Vagina (tissue), 2 donors: Measurements from ENCODE around the gene SRCIN1. TPM values are rescaled to one million over a fixed set of nuclear protein-coding genes. Genes with fewer than 3 reads are reported as not detected.

ENCODE experiments used
- DNase-seq, 2 donors: peaks; one replicate each; pipeline ENCODE4 v3.0.0-alpha.2; 2017; ENCODE audit errors: extremely low spot score in 2 of 2
- H3K27ac ChIP-seq: fragments of 200-600 bp; sonication (generic); one replicate; pipeline ENCODE4 v1.5.1; 2019
- H3K27me3 ChIP-seq: fragments of 200-600 bp; sonication (generic); one replicate; pipeline ENCODE4 v1.5.1; 2019
- H3K36me3 ChIP-seq, 2 donors: fragments of 200-600 bp; sonication (generic); one replicate each; pipeline ENCODE4 v1.5.1; 2017 to 2019
- H3K4me1 ChIP-seq: fragments of 200-600 bp; sonication (generic); one replicate; pipeline ENCODE4 v1.5.1; 2019
- H3K4me3 ChIP-seq, 2 donors: fragments of 200-600 bp; sonication (generic); 1 replicate in 1 of 2; 2 replicates in 1 of 2; pipeline ENCODE4 v1.5.1; 2016 to 2019
- H3K9me3 ChIP-seq: fragments of 200-600 bp; sonication (generic); one replicate; pipeline ENCODE4 v1.5.1; 2019
- POLR2A ChIP-seq, 2 donors: fragments of 450-650 bp; IDR thresholded peaks; one replicate each; pipeline ENCODE4 v1.6.1; 2017; ENCODE audit warnings: antibody characterized with exemption in 2 of 2, mild to moderate bottlenecking in 2 of 2, moderate library complexity in 2 of 2
- POLR2AphosphoS5 ChIP-seq, 2 donors: sonication (generic); formaldehyde crosslinking; IDR thresholded peaks; one replicate each; pipeline ENCODE4 v1.9.0; 2017; ENCODE audit warnings: antibody characterized with exemption in 2 of 2, mild to moderate bottlenecking in 2 of 2, low read depth in 1 of 2; ENCODE audit not compliant: insufficient read depth in 1 of 2
- intact Hi-C: fragments of 100-400 bp; cut with DNase I; formaldehyde crosslinking; loops from one replicate; pipeline ENCODE4 v1.15.1; 2023
- total RNA-seq: library from RNA; depleted of rRNA; stranded (reverse); fragments of >200 nt; gene quantifications from one replicate; pipeline ENCODE4 v1.2.3, GENCODE V29; 2016
- TF ChIP-seq, protein P1 (sequence below), 3 experiments: fragments of 450-650 bp in 2 of 3; fragments of 200-600 bp in 1 of 3; sonication (generic) in 1 of 3; IDR thresholded peaks; one replicate each; pipeline ENCODE4 v1.5.1; 2017 to 2019; ENCODE audit warnings: antibody characterized with exemption in 3 of 3, mild to moderate bottlenecking in 2 of 3, moderate library complexity in 2 of 3

The SRCIN1 gene
- total RNA-seq, 1 donor from 2014 or later, result 5.2 TPM

GRCh38 chr17:38597375-38597774, 8.4 kb downstream of the SRCIN1 start:
- Histone ChIP-seq H3K36me3 (no peaks in the 10 kb centered on the region), H3K4me1 (peaks cover 8% of the 10 kb centered on the region), H3K27me3 (no peaks in the 10 kb centered on the region), H3K27ac (no peak overlapping the region), H3K4me3 (no peak overlapping the region), H3K9me3 (no peaks in the 10 kb centered on the region)
- TF ChIP-seq POLR2AphosphoS5 (IDR thresholded peaks at IDR 0.05; ENCODE audit: insufficient read depth in 1 of 2, low read depth in 1 of 2) (no peak), POLR2A (IDR thresholded peaks at IDR 0.05) (no peak)
- TF ChIP-seq, protein P1, sequence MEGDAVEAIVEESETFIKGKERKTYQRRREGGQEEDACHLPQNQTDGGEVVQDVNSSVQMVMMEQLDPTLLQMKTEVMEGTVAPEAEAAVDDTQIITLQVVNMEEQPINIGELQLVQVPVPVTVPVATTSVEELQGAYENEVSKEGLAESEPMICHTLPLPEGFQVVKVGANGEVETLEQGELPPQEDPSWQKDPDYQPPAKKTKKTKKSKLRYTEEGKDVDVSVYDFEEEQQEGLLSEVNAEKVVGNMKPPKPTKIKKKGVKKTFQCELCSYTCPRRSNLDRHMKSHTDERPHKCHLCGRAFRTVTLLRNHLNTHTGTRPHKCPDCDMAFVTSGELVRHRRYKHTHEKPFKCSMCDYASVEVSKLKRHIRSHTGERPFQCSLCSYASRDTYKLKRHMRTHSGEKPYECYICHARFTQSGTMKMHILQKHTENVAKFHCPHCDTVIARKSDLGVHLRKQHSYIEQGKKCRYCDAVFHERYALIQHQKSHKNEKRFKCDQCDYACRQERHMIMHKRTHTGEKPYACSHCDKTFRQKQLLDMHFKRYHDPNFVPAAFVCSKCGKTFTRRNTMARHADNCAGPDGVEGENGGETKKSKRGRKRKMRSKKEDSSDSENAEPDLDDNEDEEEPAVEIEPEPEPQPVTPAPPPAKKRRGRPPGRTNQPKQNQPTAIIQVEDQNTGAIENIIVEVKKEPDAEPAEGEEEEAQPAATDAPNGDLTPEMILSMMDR (IDR thresholded peaks at IDR 0.05), result no peak
- no peak for DNase-seq
- intact Hi-C loops, result no loop called here

- DNase-seq, result no peak
- Histone ChIP-seq H3K9me3 (no peaks in the 10 kb centered on the region), H3K27me3 (no peaks in the 10 kb centered on the region), H3K4me1 (peaks cover under 1% of the 10 kb centered on the region), H3K36me3 (no peaks in the 10 kb centered on the region), H3K27ac (no peak overlapping the region), H3K4me3 (no peak overlapping the region)
- no peak for TF ChIP-seq POLR2A (IDR thresholded peaks at IDR 0.05)
- TF ChIP-seq, protein P1 (IDR thresholded peaks at IDR 0.05), result no peak
- TF ChIP-seq POLR2AphosphoS5 (IDR thresholded peaks at IDR 0.05; ENCODE audit: insufficient read depth in 1 of 2, low read depth in 1 of 2), result no peak
- intact Hi-C loops, result no loop called here
These were observed 9.1 kb downstream of the SRCIN1 start for GRCh38 chr17:38596651-38597050.

DNA sequence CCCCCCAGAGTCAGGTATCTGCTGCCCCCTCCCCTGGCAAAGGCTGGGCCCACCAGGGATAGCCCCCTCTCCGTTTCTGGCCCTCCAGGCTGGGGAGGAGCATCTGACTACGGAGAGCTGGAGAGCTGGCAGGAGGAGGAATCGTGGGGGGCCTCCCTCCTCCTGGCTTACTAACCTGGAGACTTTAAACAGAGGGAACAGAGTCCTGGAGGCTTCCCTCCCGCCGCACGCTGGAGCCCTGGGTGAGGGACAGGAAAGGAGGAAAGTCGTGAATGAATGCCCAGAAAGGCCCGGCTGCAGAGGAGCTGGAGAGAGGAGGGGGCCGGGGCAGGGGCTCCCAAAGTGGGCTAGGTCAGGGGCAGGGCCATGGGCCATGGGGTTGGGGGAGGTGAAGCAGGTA, 9.9 kb downstream of the SRCIN1 start:
- Histone ChIP-seq H3K36me3 (no peaks in the 10 kb centered on the region), H3K27me3 (no peaks in the 10 kb centered on the region)
- no peak for DNase-seq

GRCh38 chr17:38594152-38594551, 11.6 kb downstream of the SRCIN1 start:
- Histone ChIP-seq H3K27me3 (no peaks in the 10 kb centered on the region), H3K4me1 (no peaks in the 10 kb centered on the region), H3K27ac (no peak overlapping the region), H3K4me3 (no peak overlapping the region), H3K36me3 (no peaks in the 10 kb centered on the region), H3K9me3 (no peaks in the 10 kb centered on the region)
- no peak for DNase-seq
- intact Hi-C loops, result no loop called here
- TF ChIP-seq, protein P1 (IDR thresholded peaks at IDR 0.05), result no peak
- TF ChIP-seq POLR2A (IDR thresholded peaks at IDR 0.05), result no peak
- TF ChIP-seq POLR2AphosphoS5 (IDR thresholded peaks at IDR 0.05; ENCODE audit: insufficient read depth in 1 of 2, low read depth in 1 of 2), result no peak

More for the DNA sequence above, 9.9 kb downstream of the SRCIN1 start:
- no peak overlapping the region for H3K27ac ChIP-seq
- H3K4me1 ChIP-seq, result no peaks in the 10 kb centered on the region
- intact Hi-C loops, result no loop called here
- H3K4me3 ChIP-seq, result no peak overlapping the region
- TF ChIP-seq POLR2AphosphoS5 (IDR thresholded peaks at IDR 0.05; ENCODE audit: insufficient read depth in 1 of 2, low read depth in 1 of 2), result no peak
- TF ChIP-seq POLR2A (IDR thresholded peaks at IDR 0.05), result no peak
- TF ChIP-seq, protein P1 (IDR thresholded peaks at IDR 0.05), result no peak
- no peaks in the 10 kb centered on the region for H3K9me3 ChIP-seq

DNA sequence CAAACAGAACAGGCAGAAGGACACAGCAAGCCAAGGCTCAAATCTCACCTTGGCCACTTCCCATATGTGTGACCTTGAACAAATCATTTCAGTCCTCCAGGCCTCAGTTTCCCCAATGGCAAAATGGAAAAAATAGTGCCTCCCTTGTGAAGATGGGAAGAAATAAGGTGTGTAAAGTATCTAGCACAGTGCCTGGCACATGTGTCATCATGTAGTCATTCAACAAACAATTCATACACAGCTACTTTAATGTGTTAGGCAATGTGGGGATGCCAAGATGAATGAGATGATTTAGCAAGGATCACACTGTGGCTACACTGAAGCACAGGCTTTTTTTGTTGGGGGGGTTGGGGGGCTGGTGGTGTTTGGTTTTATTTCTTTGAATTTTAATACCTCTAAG, 13.3 kb downstream of the SRCIN1 start:
- H3K36me3 ChIP-seq, result no peaks in the 10 kb centered on the region
- intact Hi-C loops, result no loop called here
- no peaks in the 10 kb centered on the region for H3K9me3 ChIP-seq
- DNase-seq, result no peak
- TF ChIP-seq POLR2A (IDR thresholded peaks at IDR 0.05) (no peak), POLR2AphosphoS5 (IDR thresholded peaks at IDR 0.05; ENCODE audit: insufficient read depth in 1 of 2, low read depth in 1 of 2) (no peak)
- TF ChIP-seq, protein P1 (IDR thresholded peaks at IDR 0.05), result no peak
- H3K4me3 ChIP-seq, result no peak overlapping the region
- no peaks in the 10 kb centered on the region for H3K4me1 ChIP-seq
- no peak overlapping the region for H3K27ac ChIP-seq
- H3K27me3 ChIP-seq, result no peaks in the 10 kb centered on the region
